Upper lobe of left lung (tissue), 6 donors: ENCODE measurements around the gene POR. TPM values are rescaled to one million over a fixed set of nuclear protein-coding genes. Genes with fewer than 3 reads are reported as not detected.
A peak's percentile ranks its signal among the peaks of the same experiment; 100 is the strongest.

Experiments
- ATAC-seq, 2 donors: fragments of 200-7000 bp; cut with Tn5 transposase; one replicate each; pipeline ENCODE4 v1.9.1; 2022; ENCODE audit warnings: mild to moderate bottlenecking in 2 of 2, moderate library complexity in 2 of 2; ENCODE audit not compliant: low FRiP score in 2 of 2
- DNase-seq, 2 donors: peaks; one replicate each; pipeline ENCODE4 v3.0.0-alpha.2; 2019 to 2020
- H3K27ac ChIP-seq, 4 donors: fragments of 200-600 bp; sonication (generic); one replicate each; pipeline ENCODE4 v1.5.1; 2016 to 2019
- H3K27me3 ChIP-seq, 4 donors: fragments of 200-600 bp; sonication (generic); one replicate each; pipeline ENCODE4 v1.5.1; 2017 to 2019
- H3K36me3 ChIP-seq, 4 donors: fragments of 200-600 bp; sonication (generic); one replicate each; pipeline ENCODE4 v1.5.1; 2016 to 2019
- H3K4me1 ChIP-seq, 4 donors: fragments of 200-600 bp; sonication (generic); one replicate each; pipeline ENCODE4 v1.5.1; 2018 to 2019
- H3K4me3 ChIP-seq, 4 donors: fragments of 200-600 bp; sonication (generic); one replicate each; pipeline ENCODE4 v1.5.1; 2017 to 2019; ENCODE audit warnings: mild to moderate bottlenecking in 2 of 4, moderate library complexity in 1 of 4
- H3K9me3 ChIP-seq, 4 donors: fragments of 200-600 bp; sonication (generic); one replicate each; pipeline ENCODE4 v1.5.1; 2018 to 2019
- EP300 ChIP-seq, 4 donors: sonication (generic); formaldehyde crosslinking; IDR thresholded peaks; one replicate each; pipeline ENCODE4 v1.5.1; 2017; ENCODE audit warnings: antibody characterized with exemption in 4 of 4, control low read depth in 2 of 4
- POLR2A ChIP-seq, 4 donors: fragments of 450-650 bp; IDR thresholded peaks; one replicate each; pipeline ENCODE4 v1.5.1; 2016 to 2017; ENCODE audit warnings: antibody characterized with exemption in 4 of 4, mild to moderate bottlenecking in 2 of 4
- POLR2AphosphoS5 ChIP-seq, 2 donors: sonication (generic); formaldehyde crosslinking; IDR thresholded peaks; one replicate each; pipeline ENCODE4 v1.5.1; 2017; ENCODE audit warnings: antibody characterized with exemption in 2 of 2
- WGBS, 2 donors: methylation state at CpG; one replicate each; pipeline ENCODE4 v1.1.5; 2017 to 2018; 5-methylcytosine and 5-hydroxymethylcytosine counted together
- total RNA-seq, 6 donors: library from RNA; depleted of rRNA in 4 of 6; stranded (reverse); fragments of >200 nt in 4 of 6; gene quantifications; one replicate each; pipeline versions ENCODE4 v1.1.0 to v1.2.1, GENCODE V29; 2016 to 2021
- TF ChIP-seq, protein P1 (sequence below), 6 experiments: fragments of 450-650 bp in 4 of 6; fragments of 200-600 bp in 2 of 6; sonication (generic) in 2 of 6; IDR thresholded peaks; one replicate each; pipeline ENCODE4 v1.5.1; 2016 to 2019; ENCODE audit warnings: antibody characterized with exemption in 6 of 6
- donor health status: DM: no; HTN: no; CAD: no; lungs with moderate emphysema.
- donor health status: DM: no; HTN: yes; CAD: no; lungs with severe emphysema.

The POR gene
- total RNA-seq, 6 donors from 2014 or later: 107 to 257 (median 194) TPM

DNA sequence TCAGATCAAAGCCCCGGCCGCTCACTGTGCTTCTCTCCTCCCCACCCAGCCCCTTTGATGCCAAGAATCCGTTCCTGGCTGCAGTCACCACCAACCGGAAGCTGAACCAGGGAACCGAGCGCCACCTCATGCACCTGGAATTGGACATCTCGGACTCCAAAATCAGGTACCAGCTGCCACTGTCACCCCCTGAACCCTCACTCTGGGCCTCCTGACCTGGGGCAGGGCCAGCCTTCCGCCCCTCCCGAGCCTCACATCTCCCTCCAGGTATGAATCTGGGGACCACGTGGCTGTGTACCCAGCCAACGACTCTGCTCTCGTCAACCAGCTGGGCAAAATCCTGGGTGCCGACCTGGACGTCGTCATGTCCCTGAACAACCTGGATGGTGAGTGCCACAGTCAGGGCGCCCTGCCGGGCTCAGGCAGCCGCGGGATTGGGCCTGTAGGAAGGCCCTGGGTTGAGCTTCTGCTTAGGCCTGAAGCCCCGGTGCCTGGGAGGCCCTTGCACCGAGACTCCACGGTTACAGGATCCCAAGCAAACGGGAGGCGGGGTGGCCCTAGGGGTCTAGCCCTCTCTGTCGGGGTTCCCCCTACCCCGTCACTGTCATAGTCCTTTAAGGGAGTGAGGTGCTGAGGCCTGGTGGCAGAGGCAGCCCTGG lies 68.6 kb downstream of the POR start:
- 90 to 95% methylated on average over 16 to 26 of the region's 26 CpGs for WGBS, 2 donors
- Histone ChIP-seq H3K4me1 (no peaks in the 10 kb centered on the region), H3K9me3 (no peaks in the 10 kb centered on the region), H3K36me3 (peaks cover 62 to 97% (median 90%) of the 10 kb centered on the region in 4 donors), H3K4me3 (no peak overlapping the region), H3K27ac (no peak overlapping the region), H3K27me3 (no peaks in the 10 kb centered on the region)
- DNase-seq (no peak), ATAC-seq (no peak)
- no peak for TF ChIP-seq POLR2AphosphoS5 (IDR thresholded peaks at IDR 0.05)
- TF ChIP-seq POLR2A (IDR thresholded peaks at IDR 0.05): no peak
- no peak for TF ChIP-seq EP300 (IDR thresholded peaks at IDR 0.05)
- TF ChIP-seq, protein P1, sequence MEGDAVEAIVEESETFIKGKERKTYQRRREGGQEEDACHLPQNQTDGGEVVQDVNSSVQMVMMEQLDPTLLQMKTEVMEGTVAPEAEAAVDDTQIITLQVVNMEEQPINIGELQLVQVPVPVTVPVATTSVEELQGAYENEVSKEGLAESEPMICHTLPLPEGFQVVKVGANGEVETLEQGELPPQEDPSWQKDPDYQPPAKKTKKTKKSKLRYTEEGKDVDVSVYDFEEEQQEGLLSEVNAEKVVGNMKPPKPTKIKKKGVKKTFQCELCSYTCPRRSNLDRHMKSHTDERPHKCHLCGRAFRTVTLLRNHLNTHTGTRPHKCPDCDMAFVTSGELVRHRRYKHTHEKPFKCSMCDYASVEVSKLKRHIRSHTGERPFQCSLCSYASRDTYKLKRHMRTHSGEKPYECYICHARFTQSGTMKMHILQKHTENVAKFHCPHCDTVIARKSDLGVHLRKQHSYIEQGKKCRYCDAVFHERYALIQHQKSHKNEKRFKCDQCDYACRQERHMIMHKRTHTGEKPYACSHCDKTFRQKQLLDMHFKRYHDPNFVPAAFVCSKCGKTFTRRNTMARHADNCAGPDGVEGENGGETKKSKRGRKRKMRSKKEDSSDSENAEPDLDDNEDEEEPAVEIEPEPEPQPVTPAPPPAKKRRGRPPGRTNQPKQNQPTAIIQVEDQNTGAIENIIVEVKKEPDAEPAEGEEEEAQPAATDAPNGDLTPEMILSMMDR (IDR thresholded peaks at IDR 0.05): no peak

DNA sequence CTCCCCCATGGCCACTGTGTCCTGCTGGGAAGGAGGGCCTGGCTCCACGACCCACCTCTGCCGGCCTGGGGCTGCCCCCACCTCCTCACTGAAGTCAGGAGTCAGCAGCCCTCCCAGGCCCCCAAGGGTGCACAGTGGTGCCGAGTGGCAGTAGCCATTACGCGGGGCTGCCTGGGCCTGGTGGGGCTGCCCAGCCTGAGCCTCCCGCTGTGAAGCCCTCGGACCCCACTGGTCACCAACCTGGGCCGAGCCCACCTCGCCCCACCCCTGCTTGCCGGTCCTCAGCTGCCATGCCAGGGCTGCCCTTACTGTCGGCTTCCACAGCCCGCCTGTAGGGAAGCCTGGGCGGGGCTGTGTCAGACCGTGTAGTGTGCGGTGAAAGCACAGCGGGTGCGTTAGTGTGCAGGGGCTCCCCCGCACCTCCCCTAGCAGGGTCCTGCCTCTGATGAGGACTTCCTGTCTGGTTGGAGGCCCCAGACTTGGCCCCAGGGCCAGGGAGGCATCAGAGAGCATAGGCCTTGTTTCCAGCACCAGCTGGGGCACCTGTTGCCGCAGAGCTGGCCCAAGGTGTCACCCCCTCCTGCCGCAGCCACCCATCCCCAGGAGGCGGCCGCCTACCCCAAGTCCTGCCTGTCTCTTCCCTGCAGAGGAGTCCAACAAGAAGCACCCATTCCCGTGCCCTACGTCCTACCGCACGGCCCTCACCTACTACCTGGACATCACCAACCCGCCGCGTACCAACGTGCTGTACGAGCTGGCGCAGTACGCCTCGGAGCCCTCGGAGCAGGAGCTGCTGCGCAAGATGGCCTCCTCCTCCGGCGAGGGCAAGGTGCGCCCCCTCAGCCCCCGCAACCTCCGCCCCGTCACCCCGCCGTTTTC lies 69.4 kb downstream of the POR start:
- no peak overlapping the region for H3K27ac ChIP-seq
- H3K36me3 ChIP-seq: peaks cover 61 to 89% (median 87%) of the 10 kb centered on the region in 4 donors
- no peak overlapping the region for H3K4me3 ChIP-seq
- no peaks in the 10 kb centered on the region for H3K9me3 ChIP-seq
- no peaks in the 10 kb centered on the region for H3K27me3 ChIP-seq
- H3K4me1 ChIP-seq: peaks cover 0 to 4% (median 3%) of the 10 kb centered on the region in 4 donors
- DNase-seq: peak in 1 of 2 donors; percentile 78
- ATAC-seq: no peak
- 82 to 94% methylated on average over 12 to 25 of the region's 44 CpGs for WGBS, 2 donors
- no peak for TF ChIP-seq POLR2A (IDR thresholded peaks at IDR 0.05)
- no peak for TF ChIP-seq POLR2AphosphoS5 (IDR thresholded peaks at IDR 0.05)
- TF ChIP-seq, protein P1 (IDR thresholded peaks at IDR 0.05): no peak
- no peak for TF ChIP-seq EP300 (IDR thresholded peaks at IDR 0.05)

DNA sequence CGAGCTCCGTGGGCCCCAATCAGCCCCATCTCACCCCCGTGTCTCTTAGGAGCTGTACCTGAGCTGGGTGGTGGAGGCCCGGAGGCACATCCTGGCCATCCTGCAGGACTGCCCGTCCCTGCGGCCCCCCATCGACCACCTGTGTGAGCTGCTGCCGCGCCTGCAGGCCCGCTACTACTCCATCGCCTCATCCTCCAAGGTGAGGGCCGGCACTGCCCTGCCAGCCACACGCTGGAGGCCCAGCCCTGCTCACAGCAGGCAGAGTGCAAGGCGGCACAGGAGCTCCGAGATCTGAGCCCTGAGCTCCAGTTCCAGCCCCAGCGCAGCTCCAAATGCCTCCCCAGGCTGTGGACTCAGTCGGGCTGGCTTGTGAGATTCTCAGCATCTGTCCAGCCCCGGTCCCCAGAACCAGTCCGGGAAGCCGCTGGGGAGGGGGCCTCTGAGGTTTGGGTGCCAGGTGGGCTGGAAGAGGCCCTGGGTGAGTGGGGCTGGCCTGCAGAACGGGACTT lies 70.1 kb downstream of the POR start:
- no peaks in the 10 kb centered on the region for H3K27me3 ChIP-seq
- H3K9me3 ChIP-seq: no peaks in the 10 kb centered on the region
- DNase-seq (peak in 1 of 2 donors; percentile 81), ATAC-seq (no peak)
- no peak overlapping the region for H3K27ac ChIP-seq
- peaks cover 54 to 82% (median 80%) of the 10 kb centered on the region in 4 donors for H3K36me3 ChIP-seq
- peaks cover 0 to 10% (median 8%) of the 10 kb centered on the region in 4 donors for H3K4me1 ChIP-seq
- no peak for TF ChIP-seq POLR2AphosphoS5 (IDR thresholded peaks at IDR 0.05)
- TF ChIP-seq, protein P1 (IDR thresholded peaks at IDR 0.05): no peak
- no peak for TF ChIP-seq EP300 (IDR thresholded peaks at IDR 0.05)
- no peak for TF ChIP-seq POLR2A (IDR thresholded peaks at IDR 0.05)
- H3K4me3 ChIP-seq: no peak overlapping the region
- WGBS, 2 donors: 87 to 100% methylated on average over 2 to 17 of the region's 21 CpGs

DNA sequence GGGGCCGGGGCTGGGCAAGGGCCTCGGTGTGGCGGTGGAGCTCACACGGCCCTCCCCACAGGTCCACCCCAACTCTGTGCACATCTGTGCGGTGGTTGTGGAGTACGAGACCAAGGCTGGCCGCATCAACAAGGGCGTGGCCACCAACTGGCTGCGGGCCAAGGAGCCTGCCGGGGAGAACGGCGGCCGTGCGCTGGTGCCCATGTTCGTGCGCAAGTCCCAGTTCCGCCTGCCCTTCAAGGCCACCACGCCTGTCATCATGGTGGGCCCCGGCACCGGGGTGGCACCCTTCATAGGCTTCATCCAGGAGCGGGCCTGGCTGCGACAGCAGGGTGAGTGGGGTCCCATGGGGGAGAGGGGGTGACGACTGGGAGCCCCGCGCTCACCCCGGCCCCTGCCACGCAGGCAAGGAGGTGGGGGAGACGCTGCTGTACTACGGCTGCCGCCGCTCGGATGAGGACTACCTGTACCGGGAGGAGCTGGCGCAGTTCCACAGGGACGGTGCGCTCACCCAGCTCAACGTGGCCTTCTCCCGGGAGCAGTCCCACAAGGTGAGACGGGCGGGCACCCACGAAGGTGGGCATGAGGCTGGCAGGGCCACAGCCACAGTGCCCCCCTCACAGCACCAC lies 70.7 kb downstream of the POR start:
- TF ChIP-seq, protein P1 (IDR thresholded peaks at IDR 0.05): no peak
- no peak for TF ChIP-seq POLR2AphosphoS5 (IDR thresholded peaks at IDR 0.05)
- no peak for TF ChIP-seq EP300 (IDR thresholded peaks at IDR 0.05)
- TF ChIP-seq POLR2A (IDR thresholded peaks at IDR 0.05): no peak
- Histone ChIP-seq H3K36me3 (peaks cover 51 to 76% (median 75%) of the 10 kb centered on the region in 4 donors), H3K4me1 (peaks cover 0 to 10% (median 8%) of the 10 kb centered on the region in 4 donors), H3K27me3 (no peaks in the 10 kb centered on the region), H3K4me3 (no peak overlapping the region), H3K27ac (no peak overlapping the region), H3K9me3 (no peaks in the 10 kb centered on the region)
- ATAC-seq: no peak
- peak in 1 of 2 donors; percentile 86 for DNase-seq
- 87 to 98% methylated on average over 14 to 29 of the region's 41 CpGs for WGBS, 2 donors
